ENCODE data around the gene ZNF583.

ZNF583 gene

GRCh38 chr19:56403764-56404704, at the start of gene ZNF583:
TSS of gene ZNF583 (plus strand) at chr19:56404332. CDS start at chr19:56407115, 2,783 bp downstream.
- FAIRE-seq, result no peak

GRCh38 chr19:56355517-56355916, 48.6 kb upstream of the ZNF583 start:
- peak; percentile 5 for FAIRE-seq

GRCh38 chr19:56356944-56357343, 47.2 kb upstream of the ZNF583 start:
- FAIRE-seq, result no peak

- FAIRE-seq, result no peak
Observed at GRCh38 chr19:56360841-56361240, 43.3 kb upstream of the ZNF583 start.

- FAIRE-seq, result no peak
Observed at GRCh38 chr19:56367829-56368711, 36.1 kb upstream of the ZNF583 start.

GRCh38 chr19:56369886-56370676, 34.1 kb upstream of the ZNF583 start:
- no peak for FAIRE-seq

- FAIRE-seq, result no peak
Observed at GRCh38 chr19:56372281-56372680, 31.9 kb upstream of the ZNF583 start.

- FAIRE-seq, result no peak
Observed at GRCh38 chr19:56377105-56377924, 26.8 kb upstream of the ZNF583 start.

GRCh38 chr19:56383826-56384605, 20.1 kb upstream of the ZNF583 start:
- no peak for FAIRE-seq

GRCh38 chr19:56393119-56394012, 10.8 kb upstream of the ZNF583 start, which contains the start of gene ZNF582:
TSS of gene ZNF582 (minus strand) at chr19:56393534. CDS start at chr19:56391752, 1,782 bp downstream.
- FAIRE-seq, result no peak

GRCh38 chr19:56398809-56399208, 5.3 kb upstream of the ZNF583 start:
- no peak for FAIRE-seq

GRCh38 chr19:56400485-56400884, 3.6 kb upstream of the ZNF583 start:
- FAIRE-seq, result no peak

GRCh38 chr19:56403261-56403660, 871 bp upstream of the ZNF583 start:
- no peak for FAIRE-seq

GRCh38 chr19:56404705-56405056, 549 bp downstream of the ZNF583 start:
- FAIRE-seq, result no peak

- FAIRE-seq, result no peak
Observed at GRCh38 chr19:56405062-56405461, 930 bp downstream of the ZNF583 start.

GRCh38 chr19:56423276-56423984, 19.3 kb downstream of the ZNF583 start:
- no peak for FAIRE-seq

- no peak for FAIRE-seq
Observed at GRCh38 chr19:56423985-56424353, 19.8 kb downstream of the ZNF583 start.

- FAIRE-seq, result no peak
Observed at GRCh38 chr19:56441206-56441792, 37.2 kb downstream of the ZNF583 start.

- FAIRE-seq, result no peak
Observed at GRCh38 chr19:56474308-56474707, 70.2 kb downstream of the ZNF583 start.

Data from colon (tissue), 2 donors.